Fibroblast of lung (primary cell): ENCODE measurements around the gene GNAI2. TPM values are rescaled to one million over a fixed set of nuclear protein-coding genes. Genes with fewer than 3 reads are reported as not detected.
A peak's percentile ranks its signal among the peaks of the same experiment; 100 is the strongest.

ENCODE experiments used
- DNase-seq, 2 donors: peaks; one replicate each; pipeline versions ENCODE4 v3.0.0 to v3.0.0-alpha.2; 2010; ENCODE audit warnings: low read depth in 2 of 2
- H2AFZ ChIP-seq: 2 replicates; pipeline ENCODE4 v1.5.1; 2012; ENCODE audit warnings: low read length, control low read depth, inconsistent platforms
- H3K27ac ChIP-seq: 2 replicates; pipeline ENCODE4 v1.5.1; 2011; ENCODE audit warnings: low read length, control low read depth; ENCODE audit not compliant: insufficient read depth
- H3K27me3 ChIP-seq: 2 replicates; pipeline ENCODE4 v1.5.1; 2011; ENCODE audit warnings: mild to moderate bottlenecking, low read length; ENCODE audit not compliant: control insufficient read depth, insufficient read depth
- H3K36me3 ChIP-seq: 2 replicates; pipeline ENCODE4 v1.5.1; 2011; ENCODE audit warnings: low read length; ENCODE audit not compliant: control insufficient read depth, insufficient read depth
- H3K4me1 ChIP-seq: 2 replicates; pipeline ENCODE4 v1.5.1; 2011; ENCODE audit warnings: low read length; ENCODE audit not compliant: control insufficient read depth, insufficient read depth; ENCODE audit errors: extremely low read depth
- H3K4me2 ChIP-seq: 2 replicates; pipeline ENCODE4 v1.5.1; 2011; ENCODE audit warnings: low read length, control low read depth; ENCODE audit not compliant: insufficient read depth; ENCODE audit errors: extremely low read depth
- H3K4me3 ChIP-seq, 4 experiments: fragments of 200-600 bp in 1 of 4; sonication (generic) in 1 of 4; replicated peaks in 1 of 4; 2 replicates each; pipeline ENCODE4 v1.5.1; 2011 to 2016; ENCODE audit warnings: low read length in 4 of 4, low read depth in 3 of 4, mild to moderate bottlenecking in 3 of 4, control low read depth in 2 of 4, inconsistent platforms in 1 of 4, mixed read lengths in 1 of 4; ENCODE audit not compliant: insufficient read depth in 1 of 4; ENCODE audit errors: control extremely low read depth in 1 of 4
- H3K79me2 ChIP-seq: 2 replicates; pipeline ENCODE4 v1.5.1; 2012; ENCODE audit warnings: mild to moderate bottlenecking, low read length, inconsistent platforms; ENCODE audit not compliant: control insufficient read depth, insufficient read depth
- H3K9ac ChIP-seq: 2 replicates; pipeline ENCODE4 v1.5.1; 2011; ENCODE audit warnings: mild to moderate bottlenecking, low read length, control low read depth; ENCODE audit not compliant: insufficient read depth
- H3K9me3 ChIP-seq: 2 replicates; pipeline ENCODE4 v1.5.1; 2012; ENCODE audit warnings: low read depth, low read length; ENCODE audit not compliant: control insufficient read depth, insufficient read depth
- H4K20me1 ChIP-seq: 2 replicates; pipeline ENCODE4 v1.5.1; 2011; ENCODE audit warnings: low read length; ENCODE audit not compliant: control insufficient read depth, insufficient read depth; ENCODE audit errors: extremely low read depth
- EZH2 ChIP-seq: IDR thresholded peaks from 2 replicates; pipeline ENCODE4 v1.5.1; 2012; ENCODE audit warnings: low read length, control low read depth, mild to moderate bottlenecking; ENCODE audit errors: missing control alignments
- polyA minus RNA-seq: library from RNA; depleted of rRNA, polyadenylated mRNA; stranded (reverse); fragments of >200 nt; gene quantifications from 2 replicates; pipeline ENCODE4 v1.2.3, GENCODE V29; 2011; ENCODE audit warnings: low replicate concordance
- polyA plus RNA-seq, 2 donors: library from polyadenylated mRNA; depleted of rRNA in 1 of 2; stranded (reverse) in 1 of 2; unstranded in 1 of 2; fragments of >200 nt; gene quantifications; 2 replicates each; pipeline ENCODE4 v1.2.1, GENCODE V29; 2011 to 2012; ENCODE audit warnings: missing spikeins in 1 of 2
- total RNA-seq: library from RNA; depleted of rRNA; stranded (reverse); fragments of >200 nt; gene quantifications from 2 replicates; pipeline ENCODE4 v1.2.1, GENCODE V29; 2014
- TF ChIP-seq, protein P1 (sequence below), 2 donors: IDR thresholded peaks in 1 of 2; conservative IDR thresholded peaks in 1 of 2; 1 replicate in 1 of 2; 2 replicates in 1 of 2; pipeline ENCODE4 v1.5.1; 2011 to 2012; ENCODE audit warnings: low read length in 2 of 2, control low read depth in 1 of 2, inconsistent platforms in 1 of 2, low read depth in 1 of 2, mild to moderate bottlenecking in 1 of 2

The GNAI2 gene
- total RNA-seq, result 124 and 238 TPM in 2 replicates
- polyA plus RNA-seq, result 704 and 828 TPM in 2 replicates
- polyA plus RNA-seq (2012), result 433 and 460 TPM in 2 replicates
- 885 and 1,144 TPM in 2 replicates for polyA minus RNA-seq

DNA sequence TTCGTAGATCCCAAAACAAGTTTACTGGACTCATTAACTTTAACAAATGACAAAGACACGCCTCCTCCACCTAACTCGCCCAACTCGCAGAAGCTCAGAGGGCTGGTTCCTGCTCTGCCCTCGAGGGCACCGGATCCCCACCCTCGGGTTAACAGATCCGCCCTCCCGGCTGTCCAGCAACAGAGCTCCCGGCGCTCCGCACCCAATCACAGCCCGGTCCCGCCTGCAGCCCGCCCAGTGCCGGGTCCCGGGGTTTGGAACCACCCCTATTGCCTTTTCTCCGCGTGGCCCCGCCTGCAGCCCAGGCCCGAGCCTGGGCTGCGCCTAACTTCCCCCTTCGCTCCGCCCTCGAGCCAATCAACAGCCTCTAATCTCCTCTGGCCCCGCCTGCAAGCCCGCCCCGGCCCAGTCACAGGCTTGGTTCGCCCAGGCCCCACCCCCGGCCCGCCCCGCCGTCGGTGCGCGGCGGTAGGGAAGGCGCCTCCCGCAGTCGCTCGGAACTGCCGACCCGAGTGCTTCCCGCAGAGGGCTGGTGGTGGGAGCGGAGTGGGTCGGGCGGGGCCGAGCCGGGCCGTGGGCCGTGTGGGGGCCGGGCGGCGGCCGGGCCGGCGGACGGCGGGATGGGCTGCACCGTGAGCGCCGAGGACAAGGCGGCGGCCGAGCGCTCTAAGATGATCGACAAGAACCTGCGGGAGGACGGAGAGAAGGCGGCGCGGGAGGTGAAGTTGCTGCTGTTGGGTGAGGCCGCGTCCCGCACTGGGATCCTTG, at the start of gene GNAI2:
GNAI2 (plus strand) TSS at position 489 of the 768 bp plus-strand sequence; CDS start at position 621, 132 bp downstream.
- H3K79me2 ChIP-seq, result peaks cover 49% of the 10 kb centered on the region
- no peaks in the 10 kb centered on the region for H4K20me1 ChIP-seq
- no peaks in the 10 kb centered on the region for H3K27me3 ChIP-seq
- H3K4me2 ChIP-seq, result peak within 1 kb of the TSS; percentile 97
- H3K9ac ChIP-seq, result peak within 1 kb of the TSS; percentile 82
- peak; percentile 96 to 97 for DNase-seq
- H3K27ac ChIP-seq, result peak within 1 kb of the TSS; percentile 81
- TF ChIP-seq EZH2, result no peak
- TF ChIP-seq, protein P1, sequence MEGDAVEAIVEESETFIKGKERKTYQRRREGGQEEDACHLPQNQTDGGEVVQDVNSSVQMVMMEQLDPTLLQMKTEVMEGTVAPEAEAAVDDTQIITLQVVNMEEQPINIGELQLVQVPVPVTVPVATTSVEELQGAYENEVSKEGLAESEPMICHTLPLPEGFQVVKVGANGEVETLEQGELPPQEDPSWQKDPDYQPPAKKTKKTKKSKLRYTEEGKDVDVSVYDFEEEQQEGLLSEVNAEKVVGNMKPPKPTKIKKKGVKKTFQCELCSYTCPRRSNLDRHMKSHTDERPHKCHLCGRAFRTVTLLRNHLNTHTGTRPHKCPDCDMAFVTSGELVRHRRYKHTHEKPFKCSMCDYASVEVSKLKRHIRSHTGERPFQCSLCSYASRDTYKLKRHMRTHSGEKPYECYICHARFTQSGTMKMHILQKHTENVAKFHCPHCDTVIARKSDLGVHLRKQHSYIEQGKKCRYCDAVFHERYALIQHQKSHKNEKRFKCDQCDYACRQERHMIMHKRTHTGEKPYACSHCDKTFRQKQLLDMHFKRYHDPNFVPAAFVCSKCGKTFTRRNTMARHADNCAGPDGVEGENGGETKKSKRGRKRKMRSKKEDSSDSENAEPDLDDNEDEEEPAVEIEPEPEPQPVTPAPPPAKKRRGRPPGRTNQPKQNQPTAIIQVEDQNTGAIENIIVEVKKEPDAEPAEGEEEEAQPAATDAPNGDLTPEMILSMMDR (conservative IDR thresholded peaks at IDR 0.05 in 1 of 2, IDR thresholded peaks at IDR 0.05 in 1 of 2; ENCODE audit: low read depth in 1 of 2, low read length in 2 of 2), result no peak
- H3K36me3 ChIP-seq, result peaks cover 10% of the 10 kb centered on the region
- H3K9me3 ChIP-seq, result no peaks in the 10 kb centered on the region
- peak within 1 kb of the TSS; percentile 85 to 98 (median 92) for H3K4me3 ChIP-seq
- peaks cover 12% of the 10 kb centered on the region for H3K4me1 ChIP-seq
- no peak within 1 kb of the TSS for H2AFZ ChIP-seq

GRCh38 chr3:50187750-50188149, 48.3 kb upstream of the GNAI2 start:
- Histone ChIP-seq H3K4me3 (no peak overlapping the region), H3K4me2 (no peak overlapping the region), H2AFZ (no peak overlapping the region), H3K9me3 (no peaks in the 10 kb centered on the region), H3K9ac (no peak overlapping the region), H3K4me1 (no peaks in the 10 kb centered on the region), H3K27ac (no peak overlapping the region), H3K79me2 (no peaks in the 10 kb centered on the region), H3K27me3 (no peaks in the 10 kb centered on the region), H4K20me1 (no peaks in the 10 kb centered on the region), H3K36me3 (no peaks in the 10 kb centered on the region)
- DNase-seq, result no peak
- no peak for TF ChIP-seq EZH2
- TF ChIP-seq, protein P1 (conservative IDR thresholded peaks at IDR 0.05 in 1 of 2, IDR thresholded peaks at IDR 0.05 in 1 of 2; ENCODE audit: low read depth in 1 of 2, low read length in 2 of 2), result no peak

GRCh38 chr3:50189274-50189673, 46.7 kb upstream of the GNAI2 start:
- DNase-seq, result peak; percentile 72 to 84
- no peak overlapping the region for H2AFZ ChIP-seq
- H3K9me3 ChIP-seq, result no peaks in the 10 kb centered on the region
- no peaks in the 10 kb centered on the region for H3K36me3 ChIP-seq
- TF ChIP-seq, protein P1 (conservative IDR thresholded peaks at IDR 0.05 in 1 of 2, IDR thresholded peaks at IDR 0.05 in 1 of 2; ENCODE audit: low read depth in 1 of 2, low read length in 2 of 2), result peak; percentile 94 to 96
- no peak for TF ChIP-seq EZH2
- H3K27ac ChIP-seq, result no peak overlapping the region
- H4K20me1 ChIP-seq, result no peaks in the 10 kb centered on the region
- peaks cover 7% of the 10 kb centered on the region for H3K27me3 ChIP-seq
- no peaks in the 10 kb centered on the region for H3K79me2 ChIP-seq
- no peak overlapping the region for H3K4me3 ChIP-seq
- H3K9ac ChIP-seq, result no peak overlapping the region
- no peaks in the 10 kb centered on the region for H3K4me1 ChIP-seq
- H3K4me2 ChIP-seq, result no peak overlapping the region
